Activated naive CD8-positive, alpha-beta T cell treated with anti-CD3 and anti-CD28 coated beads for 36 hours (primary cell): ENCODE measurements around the gene SLC6A12. TPM values are rescaled to one million over a fixed set of nuclear protein-coding genes. Genes with fewer than 3 reads are reported as not detected.
"Not testable (repeated sequence)": the region's sequence is repeated elsewhere in the genome, so short reads cannot be mapped to it uniquely, and the experiment has no call there.

ENCODE experiments used
- DNase-seq: peaks from one replicate; pipeline ENCODE4 v3.0.0; 2021
- H3K27ac Mint-ChIP-seq: one replicate; pipeline ENCODE4 v1.8.0; 2022; ENCODE audit warnings: mild to moderate bottlenecking, moderate library complexity, mixed read lengths
- H3K27me3 Mint-ChIP-seq: one replicate; pipeline ENCODE4 v1.8.0; 2022; ENCODE audit warnings: mild to moderate bottlenecking, mixed read lengths
- H3K36me3 Mint-ChIP-seq: one replicate; pipeline ENCODE4 v1.8.0; 2021; ENCODE audit warnings: mild to moderate bottlenecking, mixed read lengths
- H3K4me1 Mint-ChIP-seq: one replicate; pipeline ENCODE4 v1.8.0; 2021; ENCODE audit warnings: mixed read lengths
- H3K4me3 Mint-ChIP-seq: one replicate; pipeline ENCODE4 v1.8.0; 2022; ENCODE audit warnings: mild to moderate bottlenecking, moderate library complexity, mixed read lengths
- H3K9me3 Mint-ChIP-seq: one replicate; pipeline ENCODE4 v1.8.0; 2022; ENCODE audit warnings: mixed read lengths
- total RNA-seq, 2 experiments: library from RNA; stranded (reverse); gene quantifications; one replicate each; pipeline ENCODE4 v1.2.3, GENCODE V29; 2021

SLC6A12 gene
- total RNA-seq, 2 experiments from 2014 or later, result not detected

DNA sequence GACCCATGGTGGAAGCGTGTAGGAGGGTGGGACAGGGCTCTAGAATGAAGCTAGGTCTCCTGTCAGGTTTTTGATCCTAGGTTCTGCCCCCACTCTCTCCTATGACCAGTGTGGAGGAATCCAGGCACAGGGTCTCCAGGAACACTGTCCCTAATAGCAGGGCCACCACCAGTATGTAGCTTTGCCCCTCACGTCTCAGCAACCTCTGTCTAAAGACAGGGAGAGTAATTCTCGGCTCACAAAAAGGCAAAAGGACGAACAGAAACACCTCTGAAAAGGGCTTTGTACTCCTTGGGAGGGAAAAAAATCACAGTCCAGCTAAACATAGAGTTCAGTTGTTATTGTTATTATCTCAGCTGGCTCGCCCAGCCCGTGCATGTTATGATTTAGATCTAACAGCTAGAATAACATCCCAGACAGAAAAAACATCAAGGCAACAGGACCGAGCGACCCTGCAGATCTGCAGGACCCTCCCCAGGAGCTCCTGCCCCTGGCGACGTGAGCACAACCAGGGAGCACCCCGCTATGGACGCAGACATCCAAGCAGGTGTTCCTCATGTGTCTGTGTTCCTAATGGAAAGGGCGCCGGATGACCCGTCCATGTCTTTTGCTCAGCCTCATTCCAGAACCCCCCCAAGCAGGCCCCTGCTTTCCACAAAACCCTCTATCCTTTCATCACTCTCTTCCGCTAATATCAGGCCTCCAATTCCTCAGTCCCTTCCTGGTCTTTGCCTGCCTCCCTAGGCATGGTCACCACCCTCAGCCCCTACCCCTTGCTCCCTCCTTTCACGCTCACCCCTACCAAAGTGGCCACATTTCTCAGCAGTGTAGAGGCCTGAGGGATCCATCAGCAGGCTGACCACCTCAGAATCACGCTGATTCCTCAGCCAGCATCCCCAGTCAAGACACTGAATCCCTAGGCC, 14.2 kb upstream of the SLC6A12 start:
- no peaks in the 10 kb centered on the region for H3K27me3 Mint-ChIP-seq
- no peak overlapping the region for H3K27ac Mint-ChIP-seq

GRCh38 chr12:227286-227915, 13.4 kb upstream of the SLC6A12 start:
- DNase-seq, result no peak
- Mint-ChIP-seq H3K27ac (no peak overlapping the region), H3K4me3 (no peak overlapping the region), H3K36me3 (no peaks in the 10 kb centered on the region), H3K4me1 (no peaks in the 10 kb centered on the region), H3K27me3 (no peaks in the 10 kb centered on the region), H3K9me3 (no peaks in the 10 kb centered on the region)

More for the DNA sequence above, 14.2 kb upstream of the SLC6A12 start:
- Mint-ChIP-seq H3K4me3 (no peak overlapping the region), H3K36me3 (no peaks in the 10 kb centered on the region), H3K9me3 (no peaks in the 10 kb centered on the region), H3K4me1 (no peaks in the 10 kb centered on the region)
- no peak for DNase-seq

- DNase-seq, result no peak
- Mint-ChIP-seq H3K27ac (no peak overlapping the region), H3K27me3 (no peaks in the 10 kb centered on the region)
Observed at GRCh38 chr12:226401-226800, 12.4 kb upstream of the SLC6A12 start.

GRCh38 chr12:225012-225411, 11.1 kb upstream of the SLC6A12 start:
- Mint-ChIP-seq H3K4me1 (no peaks in the 10 kb centered on the region), H3K27ac (no peak overlapping the region), H3K27me3 (no peaks in the 10 kb centered on the region), H3K4me3 (no peak overlapping the region), H3K9me3 (no peaks in the 10 kb centered on the region), H3K36me3 (no peaks in the 10 kb centered on the region)
- DNase-seq, result no peak

More at GRCh38 chr12:226401-226800, 12.4 kb upstream of the SLC6A12 start:
- Mint-ChIP-seq H3K9me3 (no peaks in the 10 kb centered on the region), H3K36me3 (no peaks in the 10 kb centered on the region), H3K4me1 (no peaks in the 10 kb centered on the region), H3K4me3 (no peak overlapping the region)

GRCh38 chr12:224330-224729, 10.4 kb upstream of the SLC6A12 start:
- peaks cover 2% of the 10 kb centered on the region for H3K4me1 Mint-ChIP-seq
- no peaks in the 10 kb centered on the region for H3K9me3 Mint-ChIP-seq
- H3K4me3 Mint-ChIP-seq, result no peak overlapping the region
- DNase-seq, result no peak
- no peak overlapping the region for H3K27ac Mint-ChIP-seq
- H3K27me3 Mint-ChIP-seq, result no peaks in the 10 kb centered on the region
- no peaks in the 10 kb centered on the region for H3K36me3 Mint-ChIP-seq

DNA sequence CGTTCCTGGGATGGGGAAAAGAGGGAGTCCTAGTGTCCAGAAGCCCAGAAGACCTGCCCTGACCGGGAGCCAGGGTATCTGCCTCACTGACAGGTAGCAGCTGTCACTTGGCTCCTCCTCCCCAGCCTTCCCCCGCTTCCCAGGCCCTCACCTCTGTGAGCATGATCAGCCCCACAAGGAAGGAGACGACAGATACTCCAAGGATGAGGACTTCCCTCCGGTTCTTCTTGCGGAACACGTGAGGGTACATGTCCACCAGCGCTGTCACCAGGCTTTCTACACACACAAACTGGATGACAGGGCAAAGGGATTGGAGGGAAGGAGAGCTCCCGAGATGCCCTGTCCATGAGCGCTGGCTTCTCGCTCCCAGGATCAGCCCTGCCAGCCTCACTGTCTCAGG, 9.9 kb upstream of the SLC6A12 start:
- Mint-ChIP-seq H3K4me1 (peaks cover 2% of the 10 kb centered on the region), H3K27ac (no peak overlapping the region), H3K27me3 (no peaks in the 10 kb centered on the region), H3K36me3 (no peaks in the 10 kb centered on the region), H3K9me3 (no peaks in the 10 kb centered on the region), H3K4me3 (no peak overlapping the region)
- no peak for DNase-seq

GRCh38 chr12:221736-222135, 7.8 kb upstream of the SLC6A12 start:
- Mint-ChIP-seq H3K27ac (no peak overlapping the region), H3K9me3 (no peaks in the 10 kb centered on the region), H3K4me1 (peaks cover 2% of the 10 kb centered on the region), H3K27me3 (no peaks in the 10 kb centered on the region), H3K36me3 (no peaks in the 10 kb centered on the region), H3K4me3 (no peak overlapping the region)
- DNase-seq, result no peak

DNA sequence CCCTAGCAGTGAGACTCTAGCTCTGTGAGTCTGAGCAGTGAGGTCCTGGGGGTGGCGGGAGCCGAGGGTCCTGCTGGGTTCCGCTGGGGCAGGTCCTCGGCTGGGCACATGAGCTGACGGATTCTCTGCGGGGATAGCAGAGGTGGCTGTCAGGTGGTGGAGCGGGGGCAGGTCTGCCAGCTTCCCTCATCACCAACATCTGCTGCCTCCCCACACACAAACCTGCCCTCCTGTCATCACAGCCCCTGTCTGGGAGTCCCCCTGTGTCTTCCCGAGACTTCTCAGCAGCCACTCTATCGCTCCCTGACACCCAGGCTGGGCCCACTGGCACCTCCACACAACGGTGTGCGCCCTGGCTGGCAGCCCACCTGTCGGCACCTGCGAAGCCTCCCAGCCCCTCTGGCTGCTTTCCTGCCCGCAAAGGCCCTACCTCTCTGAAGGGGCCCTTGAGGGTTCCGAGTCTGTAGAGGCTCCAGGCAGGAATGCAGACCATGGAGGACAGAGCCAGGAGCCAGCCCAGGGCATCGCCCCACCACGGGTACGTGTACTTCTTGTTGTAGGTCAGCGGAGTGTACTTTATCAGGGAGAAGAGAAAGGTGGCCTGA, 7.1 kb upstream of the SLC6A12 start:
- Mint-ChIP-seq H3K27me3 (no peaks in the 10 kb centered on the region), H3K27ac (no peak overlapping the region), H3K4me1 (peaks cover 2% of the 10 kb centered on the region), H3K9me3 (no peaks in the 10 kb centered on the region), H3K4me3 (no peak overlapping the region), H3K36me3 (no peaks in the 10 kb centered on the region)
- DNase-seq, result no peak

GRCh38 chr12:220491-220890, 6.5 kb upstream of the SLC6A12 start:
- H3K36me3 Mint-ChIP-seq, result no peaks in the 10 kb centered on the region
- no peaks in the 10 kb centered on the region for H3K27me3 Mint-ChIP-seq

GRCh38 chr12:219891-220352, 6.0 kb upstream of the SLC6A12 start:
- no peaks in the 10 kb centered on the region for H3K9me3 Mint-ChIP-seq
- H3K4me3 Mint-ChIP-seq, result no peak overlapping the region
- DNase-seq, result peak; percentile 78
- no peak overlapping the region for H3K27ac Mint-ChIP-seq
- H3K4me1 Mint-ChIP-seq, result peaks cover 2% of the 10 kb centered on the region
- no peaks in the 10 kb centered on the region for H3K36me3 Mint-ChIP-seq
- H3K27me3 Mint-ChIP-seq, result no peaks in the 10 kb centered on the region

More at GRCh38 chr12:220491-220890, 6.5 kb upstream of the SLC6A12 start:
- Mint-ChIP-seq H3K27ac (no peak overlapping the region), H3K9me3 (no peaks in the 10 kb centered on the region), H3K4me3 (no peak overlapping the region), H3K4me1 (peaks cover 2% of the 10 kb centered on the region)
- DNase-seq, result no peak

- H3K27me3 Mint-ChIP-seq, result peaks cover under 1% of the 10 kb centered on the region
- no peak overlapping the region for H3K4me3 Mint-ChIP-seq
- no peaks in the 10 kb centered on the region for H3K36me3 Mint-ChIP-seq
- DNase-seq, result no peak
- H3K4me1 Mint-ChIP-seq, result peaks cover 5% of the 10 kb centered on the region
- H3K9me3 Mint-ChIP-seq, result no peaks in the 10 kb centered on the region
- no peak overlapping the region for H3K27ac Mint-ChIP-seq
Observed at GRCh38 chr12:218728-219590, 5.0 kb upstream of the SLC6A12 start.

GRCh38 chr12:218221-218620, 4.3 kb upstream of the SLC6A12 start:
- no peak overlapping the region for H3K27ac Mint-ChIP-seq
- H3K27me3 Mint-ChIP-seq, result peaks cover 8% of the 10 kb centered on the region
- peaks cover 8% of the 10 kb centered on the region for H3K4me1 Mint-ChIP-seq
- no peaks in the 10 kb centered on the region for H3K36me3 Mint-ChIP-seq
- H3K4me3 Mint-ChIP-seq, result no peak overlapping the region
- no peak for DNase-seq
- no peaks in the 10 kb centered on the region for H3K9me3 Mint-ChIP-seq

- H3K27me3 Mint-ChIP-seq, result peaks cover 14% of the 10 kb centered on the region
- not testable (repeated sequence) for DNase-seq, H3K27ac Mint-ChIP-seq, H3K9me3 Mint-ChIP-seq, H3K36me3 Mint-ChIP-seq, H3K4me3 Mint-ChIP-seq
- H3K4me1 Mint-ChIP-seq, result peaks cover 11% of the 10 kb centered on the region
Observed at GRCh38 chr12:217029-217428, 3.1 kb upstream of the SLC6A12 start.

DNA sequence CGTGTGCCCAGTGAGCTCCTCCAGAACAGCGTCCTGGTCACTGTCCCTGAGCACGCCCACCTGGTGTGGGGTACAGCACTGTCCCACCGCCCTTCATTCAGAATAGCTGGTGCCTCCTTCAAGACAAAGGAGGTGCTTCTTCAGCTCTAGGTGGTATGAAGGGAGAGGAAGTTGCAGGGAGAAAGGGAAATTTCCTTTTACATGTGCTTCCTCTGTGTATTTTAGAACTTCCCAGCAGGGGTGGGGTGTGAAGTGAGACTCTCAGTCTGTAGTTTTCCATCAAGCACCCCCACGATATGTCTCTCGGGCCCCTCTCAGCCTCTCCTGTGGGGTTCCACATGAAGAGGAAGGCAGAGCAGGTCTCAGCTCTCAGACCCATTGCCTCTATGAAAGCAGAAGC, 1.2 kb upstream of the SLC6A12 start:
- no peak for DNase-seq
- Mint-ChIP-seq H3K4me1 (peaks cover 11% of the 10 kb centered on the region), H3K4me3 (no peak overlapping the region), H3K9me3 (no peaks in the 10 kb centered on the region), H3K27ac (no peak overlapping the region), H3K36me3 (no peaks in the 10 kb centered on the region), H3K27me3 (peaks cover 27% of the 10 kb centered on the region)
